Measurements from ENCODE around the gene LSG1.

Gene LSG1

GRCh38 chr3:194705227-194705626 is 33.2 kb upstream of the LSG1 start:
- no peak overlapping the region for H3K27ac ChIP-seq (ENCODE audit: low read length)
- H3K9ac ChIP-seq (ENCODE audit: low read depth, low read length) = no peak overlapping the region
- H3K9me3 ChIP-seq (ENCODE audit: insufficient read depth, low read depth, low read length) = no peaks in the 10 kb centered on the region

GRCh38 chr3:194702545-194702944 is 30.6 kb upstream of the LSG1 start:
- H3K27me3 ChIP-seq (ENCODE audit: insufficient read depth, low read length) = no peaks in the 10 kb centered on the region
- no peak overlapping the region for H3K9ac ChIP-seq (ENCODE audit: low read depth, low read length)
- H3K9me3 ChIP-seq (ENCODE audit: insufficient read depth, low read depth, low read length) = peaks cover 5% of the 10 kb centered on the region
- H3K27ac ChIP-seq (ENCODE audit: low read length) = no peak overlapping the region
- no peaks in the 10 kb centered on the region for H3K36me3 ChIP-seq (ENCODE audit: insufficient read depth, low read depth, low read length)
- H3K4me3 ChIP-seq (ENCODE audit: low read length) = no peak overlapping the region
- H3K4me1 ChIP-seq (ENCODE audit: insufficient read depth, low read length) = peaks cover 6% of the 10 kb centered on the region; the same call in 1 of the 2 replicates

More at GRCh38 chr3:194705227-194705626, 33.2 kb upstream of the LSG1 start:
- peaks cover 6% of the 10 kb centered on the region; the same call in 1 of the 2 replicates for H3K4me1 ChIP-seq (ENCODE audit: insufficient read depth, low read length)
- H3K36me3 ChIP-seq (ENCODE audit: insufficient read depth, low read depth, low read length) = no peaks in the 10 kb centered on the region
- no peak overlapping the region for H3K4me3 ChIP-seq (ENCODE audit: low read length)
- no peaks in the 10 kb centered on the region for H3K27me3 ChIP-seq (ENCODE audit: insufficient read depth, low read length)

GRCh38 chr3:194696702-194697101 is 24.7 kb upstream of the LSG1 start:
- H3K9ac ChIP-seq (ENCODE audit: low read depth, low read length) = no peak overlapping the region
- no peaks in the 10 kb centered on the region for H3K27me3 ChIP-seq (ENCODE audit: insufficient read depth, low read length)
- H3K36me3 ChIP-seq (ENCODE audit: insufficient read depth, low read depth, low read length) = no peaks in the 10 kb centered on the region
- H3K4me1 ChIP-seq (ENCODE audit: insufficient read depth, low read length) = no peaks in the 10 kb centered on the region
- peaks cover 5% of the 10 kb centered on the region for H3K9me3 ChIP-seq (ENCODE audit: insufficient read depth, low read depth, low read length)
- no peak overlapping the region for H3K4me3 ChIP-seq (ENCODE audit: low read length)
- no peak overlapping the region for H3K27ac ChIP-seq (ENCODE audit: low read length)

GRCh38 chr3:194691481-194692283 is 19.7 kb upstream of the LSG1 start:
- no peak overlapping the region for H3K4me3 ChIP-seq (ENCODE audit: low read length)
- H3K27ac ChIP-seq (ENCODE audit: low read length) = no peak overlapping the region
- H3K36me3 ChIP-seq (ENCODE audit: insufficient read depth, low read depth, low read length) = no peaks in the 10 kb centered on the region
- H3K4me1 ChIP-seq (ENCODE audit: insufficient read depth, low read length) = peaks cover 8% of the 10 kb centered on the region
- no peak overlapping the region for H3K9ac ChIP-seq (ENCODE audit: low read depth, low read length)
- peaks cover 10% of the 10 kb centered on the region for H3K27me3 ChIP-seq (ENCODE audit: insufficient read depth, low read length)
- no peaks in the 10 kb centered on the region for H3K9me3 ChIP-seq (ENCODE audit: insufficient read depth, low read depth, low read length)

GRCh38 chr3:194690501-194691372 is 18.7 kb upstream of the LSG1 start:
- Histone ChIP-seq H3K4me1 (ENCODE audit: insufficient read depth, low read length) (peaks cover 8% of the 10 kb centered on the region), H3K4me3 (ENCODE audit: low read length) (no peak overlapping the region), H3K9ac (ENCODE audit: low read depth, low read length) (no peak overlapping the region), H3K9me3 (ENCODE audit: insufficient read depth, low read depth, low read length) (no peaks in the 10 kb centered on the region), H3K36me3 (ENCODE audit: insufficient read depth, low read depth, low read length) (no peaks in the 10 kb centered on the region), H3K27ac (ENCODE audit: low read length) (no peak overlapping the region), H3K27me3 (ENCODE audit: insufficient read depth, low read length) (peaks cover 19% of the 10 kb centered on the region)

- H3K27me3 ChIP-seq (ENCODE audit: insufficient read depth, low read length) = peaks cover 31% of the 10 kb centered on the region
- no peak overlapping the region for H3K27ac ChIP-seq (ENCODE audit: low read length)
- peaks cover 8% of the 10 kb centered on the region for H3K4me1 ChIP-seq (ENCODE audit: insufficient read depth, low read length)
- H3K9me3 ChIP-seq (ENCODE audit: insufficient read depth, low read depth, low read length) = no peaks in the 10 kb centered on the region
- H3K4me3 ChIP-seq (ENCODE audit: low read length) = no peak overlapping the region
- H3K36me3 ChIP-seq (ENCODE audit: insufficient read depth, low read depth, low read length) = no peaks in the 10 kb centered on the region
- no peak overlapping the region for H3K9ac ChIP-seq (ENCODE audit: low read depth, low read length)
These were observed 17.5 kb upstream of the LSG1 start for GRCh38 chr3:194689493-194689944.

GRCh38 chr3:194688946-194689345 is 17.0 kb upstream of the LSG1 start:
- H3K4me1 ChIP-seq (ENCODE audit: insufficient read depth, low read length) = peaks cover 8% of the 10 kb centered on the region
- H3K4me3 ChIP-seq (ENCODE audit: low read length) = no peak overlapping the region
- no peak overlapping the region for H3K27ac ChIP-seq (ENCODE audit: low read length)
- peaks cover 37% of the 10 kb centered on the region for H3K27me3 ChIP-seq (ENCODE audit: insufficient read depth, low read length)
- no peak overlapping the region for H3K9ac ChIP-seq (ENCODE audit: low read depth, low read length)
- H3K36me3 ChIP-seq (ENCODE audit: insufficient read depth, low read depth, low read length) = no peaks in the 10 kb centered on the region
- no peaks in the 10 kb centered on the region for H3K9me3 ChIP-seq (ENCODE audit: insufficient read depth, low read depth, low read length)

- Histone ChIP-seq H3K9ac (ENCODE audit: low read depth, low read length) (peak overlapping the region; percentile 71; the same call in 1 of the 2 replicates), H3K9me3 (ENCODE audit: insufficient read depth, low read depth, low read length) (no peaks in the 10 kb centered on the region), H3K36me3 (ENCODE audit: insufficient read depth, low read depth, low read length) (no peaks in the 10 kb centered on the region), H3K27me3 (ENCODE audit: insufficient read depth, low read length) (peaks cover 37% of the 10 kb centered on the region), H3K27ac (ENCODE audit: low read length) (no peak overlapping the region), H3K4me3 (ENCODE audit: low read length) (peak overlapping the region; percentile 77; the same call in 1 of the 2 replicates), H3K4me1 (ENCODE audit: insufficient read depth, low read length) (peaks cover 8% of the 10 kb centered on the region)
These were observed 16.3 kb upstream of the LSG1 start for GRCh38 chr3:194688200-194688740.

GRCh38 chr3:194687638-194688199 is 15.7 kb upstream of the LSG1 start:
- Histone ChIP-seq H3K36me3 (ENCODE audit: insufficient read depth, low read depth, low read length) (no peaks in the 10 kb centered on the region), H3K9me3 (ENCODE audit: insufficient read depth, low read depth, low read length) (no peaks in the 10 kb centered on the region), H3K9ac (ENCODE audit: low read depth, low read length) (peak overlapping the region; percentile 71; the same call in 1 of the 2 replicates), H3K27me3 (ENCODE audit: insufficient read depth, low read length) (peaks cover 37% of the 10 kb centered on the region), H3K4me3 (ENCODE audit: low read length) (peak overlapping the region; percentile 77), H3K4me1 (ENCODE audit: insufficient read depth, low read length) (peaks cover 8% of the 10 kb centered on the region), H3K27ac (ENCODE audit: low read length) (no peak overlapping the region)

GRCh38 chr3:194686816-194687637 is 15.0 kb upstream of the LSG1 start:
- no peak overlapping the region for H3K27ac ChIP-seq (ENCODE audit: low read length)
- no peaks in the 10 kb centered on the region for H3K36me3 ChIP-seq (ENCODE audit: insufficient read depth, low read depth, low read length)
- H3K4me3 ChIP-seq (ENCODE audit: low read length) = peak overlapping the region; percentile 77
- H3K27me3 ChIP-seq (ENCODE audit: insufficient read depth, low read length) = peaks cover 37% of the 10 kb centered on the region
- H3K4me1 ChIP-seq (ENCODE audit: insufficient read depth, low read length) = peaks cover 11% of the 10 kb centered on the region
- peak overlapping the region; percentile 39; the same call in 1 of the 2 replicates for H3K9ac ChIP-seq (ENCODE audit: low read depth, low read length)
- H3K9me3 ChIP-seq (ENCODE audit: insufficient read depth, low read depth, low read length) = no peaks in the 10 kb centered on the region
